Uterus (tissue), 4 donors: Measurements from ENCODE around the gene ASIC1. TPM values are rescaled to one million over a fixed set of nuclear protein-coding genes. Genes with fewer than 3 reads are reported as not detected.

ENCODE experiments used
- DNase-seq, 2 donors: peaks; one replicate each; pipeline ENCODE4 v3.0.0-alpha.2; 2019 to 2020
- H3K27ac ChIP-seq, 2 donors: fragments of 200-600 bp; sonication (generic); 1 replicate in 1 of 2; 2 replicates in 1 of 2; pipeline ENCODE4 v1.5.1; 2016 to 2018
- H3K27me3 ChIP-seq, 2 donors: fragments of 200-600 bp; sonication (generic); one replicate each; pipeline ENCODE4 v1.5.1; 2018 to 2019; ENCODE audit warnings: control low read depth in 1 of 2
- H3K36me3 ChIP-seq, 2 donors: fragments of 200-600 bp; sonication (generic); one replicate each; pipeline ENCODE4 v1.5.1; 2019; ENCODE audit warnings: control low read depth in 1 of 2
- H3K4me1 ChIP-seq, 2 donors: fragments of 200-600 bp; sonication (generic); one replicate each; pipeline ENCODE4 v1.5.1; 2018 to 2019; ENCODE audit warnings: control low read depth in 1 of 2
- H3K4me3 ChIP-seq, 2 donors: fragments of 200-600 bp; sonication (generic); 1 replicate in 1 of 2; 2 replicates in 1 of 2; pipeline ENCODE4 v1.5.1; 2018 to 2019; ENCODE audit warnings: mild to moderate bottlenecking in 1 of 2
- H3K9me3 ChIP-seq, 2 donors: fragments of 200-600 bp; sonication (generic); one replicate each; pipeline ENCODE4 v1.5.1; 2019; ENCODE audit warnings: control low read depth in 1 of 2
- CTCF ChIP-seq, 4 experiments: fragments of 200-600 bp in 2 of 4; fragments of 450-650 bp in 2 of 4; sonication (generic) in 2 of 4; IDR thresholded peaks; one replicate each; pipeline ENCODE4 v1.5.1; 2016 to 2019; ENCODE audit warnings: antibody characterized with exemption in 4 of 4, mild to moderate bottlenecking in 2 of 4, moderate library complexity in 1 of 4
- POLR2A ChIP-seq, 2 donors: fragments of 450-650 bp; IDR thresholded peaks; one replicate each; pipeline ENCODE4 v1.6.1; 2016; ENCODE audit warnings: antibody characterized with exemption in 2 of 2, mild to moderate bottlenecking in 1 of 2, moderate library complexity in 1 of 2
- intact Hi-C: fragments of 100-400 bp; cut with DNase I; formaldehyde crosslinking; loops from one replicate; pipeline ENCODE4 v1.15.1; 2023; ENCODE audit warnings: low total_unique reads
- total RNA-seq, 4 donors: library from RNA; depleted of rRNA in 3 of 4; stranded (reverse); fragments of >200 nt in 3 of 4; gene quantifications; one replicate each; pipeline versions ENCODE4 v1.1.0 to v1.2.4, GENCODE V29; 2014 to 2023
- donor health status: DM: yes; HTN: yes; CAD: no.

The ASIC1 gene
- total RNA-seq, 4 donors from 2014 or later, result 3.5 to 5.6 TPM; not detected in 2

GRCh38 chr12:50056639-50056976 is 788 bp upstream of the ASIC1 start:
- TF ChIP-seq CTCF (IDR thresholded peaks at IDR 0.05) (no peak), POLR2A (IDR thresholded peaks at IDR 0.05) (no peak)
- Histone ChIP-seq H3K9me3 (no peaks in the 10 kb centered on the region), H3K4me1 (peaks cover 0 to 6% of the 10 kb centered on the region in 2 donors), H3K27me3 (no peaks in the 10 kb centered on the region), H3K4me3 (no peak overlapping the region), H3K36me3 (no peaks in the 10 kb centered on the region), H3K27ac (no peak overlapping the region)
- DNase-seq, result no peak
- intact Hi-C loops, result no loop called here

GRCh38 chr12:50057896-50058670 is 687 bp downstream of the ASIC1 start:
- intact Hi-C loops, result no loop called here
- Histone ChIP-seq H3K4me1 (peaks cover 0 to 6% of the 10 kb centered on the region in 2 donors), H3K27me3 (no peaks in the 10 kb centered on the region), H3K9me3 (no peaks in the 10 kb centered on the region), H3K36me3 (no peaks in the 10 kb centered on the region), H3K27ac (no peak overlapping the region), H3K4me3 (peak overlapping the region; percentile 34 to 69)
- TF ChIP-seq POLR2A (IDR thresholded peaks at IDR 0.05) (no peak), CTCF (IDR thresholded peaks at IDR 0.05) (no peak)
- DNase-seq, result no peak

GRCh38 chr12:50058743-50059312 is 1.4 kb downstream of the ASIC1 start:
- TF ChIP-seq POLR2A (IDR thresholded peaks at IDR 0.05) (no peak), CTCF (IDR thresholded peaks at IDR 0.05) (no peak)
- intact Hi-C loops, result no loop called here
- Histone ChIP-seq H3K27me3 (no peaks in the 10 kb centered on the region), H3K9me3 (no peaks in the 10 kb centered on the region), H3K4me1 (peaks cover 0 to 6% of the 10 kb centered on the region in 2 donors), H3K4me3 (no peak overlapping the region), H3K36me3 (no peaks in the 10 kb centered on the region), H3K27ac (no peak overlapping the region)
- no peak for DNase-seq

GRCh38 chr12:50059440-50060119 is 2.2 kb downstream of the ASIC1 start:
- Histone ChIP-seq H3K4me3 (no peak overlapping the region), H3K9me3 (no peaks in the 10 kb centered on the region), H3K4me1 (peaks cover 0 to 6% of the 10 kb centered on the region in 2 donors), H3K27ac (no peak overlapping the region), H3K36me3 (no peaks in the 10 kb centered on the region), H3K27me3 (no peaks in the 10 kb centered on the region)
- DNase-seq, result no peak
- TF ChIP-seq CTCF (IDR thresholded peaks at IDR 0.05) (no peak), POLR2A (IDR thresholded peaks at IDR 0.05) (no peak)
- intact Hi-C loops, result no loop called here

- no peaks in the 10 kb centered on the region for H3K27me3 ChIP-seq
- no peak overlapping the region for H3K4me3 ChIP-seq
Measured at GRCh38 chr12:50060120-50060468, 2.7 kb downstream of the ASIC1 start.

More at GRCh38 chr12:50060120-50060468, 2.7 kb downstream of the ASIC1 start:
- DNase-seq, result no peak
- peaks cover 0 to 6% of the 10 kb centered on the region in 2 donors for H3K4me1 ChIP-seq
- H3K9me3 ChIP-seq, result no peaks in the 10 kb centered on the region
- TF ChIP-seq POLR2A (IDR thresholded peaks at IDR 0.05) (no peak), CTCF (IDR thresholded peaks at IDR 0.05) (no peak)
- H3K36me3 ChIP-seq, result no peaks in the 10 kb centered on the region
- H3K27ac ChIP-seq, result no peak overlapping the region
- intact Hi-C loops, result no loop called here
